Mesenteric fat pad (tissue), 1 donor: Measurements from ENCODE around the gene KIRREL2. TPM values are rescaled to one million over a fixed set of nuclear protein-coding genes. Genes with fewer than 3 reads are reported as not detected.

Source experiments
- DNase-seq: peaks from one replicate; pipeline ENCODE4 v3.0.0-alpha.2; 2020; ENCODE audit warnings: low spot score
- total RNA-seq: library from RNA; stranded (reverse); fragmentation: NEBNext Ultra II Directional; extraction: Animal tissue kit (Norgen Biotek cat#: 25700); gene quantifications from one replicate; pipeline ENCODE4 v1.2.1, GENCODE V29; 2021
- donor health status: DM: yes; HTN: yes; CAD: no.

KIRREL2 gene
- total RNA-seq, 1 donor from 2014 or later = not detected

DNA sequence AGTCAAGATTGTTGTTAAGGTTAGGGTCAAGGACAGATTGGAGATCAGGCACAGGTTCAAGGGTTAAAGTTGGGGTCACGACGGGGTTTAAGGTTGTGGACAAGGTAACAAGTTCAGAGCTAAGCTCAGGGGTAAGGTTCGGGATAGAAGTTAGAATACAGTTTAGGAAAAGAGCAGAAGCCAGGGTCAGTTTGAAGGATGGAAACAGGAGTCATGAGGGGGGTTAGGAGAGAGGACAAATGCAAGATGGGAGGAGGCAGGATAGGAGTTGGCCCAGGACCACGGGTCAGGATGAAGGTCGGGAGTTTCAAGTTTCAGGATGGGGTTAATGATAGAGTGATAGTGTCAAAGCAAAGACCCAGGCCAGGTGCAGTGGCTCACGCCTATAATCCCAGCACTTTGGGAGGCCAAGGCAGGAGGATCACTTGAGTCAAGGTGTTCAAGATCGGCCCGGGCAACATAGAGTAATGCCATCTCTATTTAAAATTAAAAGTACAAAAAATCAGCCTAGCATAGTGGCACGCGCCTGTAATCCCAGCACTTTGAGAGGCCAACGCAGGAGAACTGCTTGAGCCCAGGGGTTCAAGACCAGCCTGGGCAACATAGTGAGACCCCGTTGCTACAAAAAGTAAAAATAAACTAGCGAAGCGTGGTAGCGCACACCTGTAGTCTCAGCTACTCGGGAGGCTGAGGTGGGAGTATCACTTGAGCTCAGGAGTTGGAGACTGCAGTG, 12.1 kb upstream of the KIRREL2 start:
- DNase-seq = no peak

DNA sequence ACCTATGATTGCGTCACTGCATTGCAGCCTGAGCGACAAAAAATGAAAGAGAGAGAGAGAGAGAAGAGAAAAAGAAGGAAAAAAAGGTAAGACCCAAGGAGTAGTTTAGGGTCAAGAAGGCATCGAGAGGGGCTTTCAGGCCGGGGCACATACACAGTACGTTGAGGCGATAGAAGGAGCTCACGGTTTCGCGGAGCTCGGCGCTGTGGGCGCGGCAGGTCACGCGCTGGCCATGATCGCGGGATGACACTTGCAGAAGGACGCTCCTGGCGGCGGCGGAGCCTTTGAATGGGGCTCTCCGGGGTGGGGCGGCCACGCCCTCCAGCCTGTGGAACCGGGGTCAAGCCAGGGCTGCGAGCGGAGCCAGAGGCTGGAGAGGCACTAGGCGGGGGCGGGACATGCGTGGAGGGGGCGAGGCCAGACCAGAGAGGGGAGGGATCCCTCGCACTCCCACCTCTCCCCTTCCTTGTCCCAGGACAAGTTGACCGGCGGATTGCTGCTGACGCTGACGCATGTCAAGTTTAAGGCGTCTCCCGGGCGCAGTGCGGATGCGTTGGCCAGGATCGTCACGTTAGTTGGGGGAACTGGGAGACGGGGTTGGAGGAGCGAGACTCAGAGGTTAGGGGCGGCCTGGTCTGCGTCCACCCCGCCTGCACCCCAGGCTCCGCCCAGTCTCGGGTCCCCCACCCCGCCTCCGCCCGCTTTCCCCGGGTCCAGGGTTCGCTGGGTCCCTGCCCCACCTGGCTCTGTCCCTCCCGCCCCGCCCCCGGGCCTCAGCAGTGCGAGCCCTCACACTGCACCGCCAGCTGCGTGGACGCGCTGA, 11.3 kb upstream of the KIRREL2 start:
- DNase-seq = no peak

DNA sequence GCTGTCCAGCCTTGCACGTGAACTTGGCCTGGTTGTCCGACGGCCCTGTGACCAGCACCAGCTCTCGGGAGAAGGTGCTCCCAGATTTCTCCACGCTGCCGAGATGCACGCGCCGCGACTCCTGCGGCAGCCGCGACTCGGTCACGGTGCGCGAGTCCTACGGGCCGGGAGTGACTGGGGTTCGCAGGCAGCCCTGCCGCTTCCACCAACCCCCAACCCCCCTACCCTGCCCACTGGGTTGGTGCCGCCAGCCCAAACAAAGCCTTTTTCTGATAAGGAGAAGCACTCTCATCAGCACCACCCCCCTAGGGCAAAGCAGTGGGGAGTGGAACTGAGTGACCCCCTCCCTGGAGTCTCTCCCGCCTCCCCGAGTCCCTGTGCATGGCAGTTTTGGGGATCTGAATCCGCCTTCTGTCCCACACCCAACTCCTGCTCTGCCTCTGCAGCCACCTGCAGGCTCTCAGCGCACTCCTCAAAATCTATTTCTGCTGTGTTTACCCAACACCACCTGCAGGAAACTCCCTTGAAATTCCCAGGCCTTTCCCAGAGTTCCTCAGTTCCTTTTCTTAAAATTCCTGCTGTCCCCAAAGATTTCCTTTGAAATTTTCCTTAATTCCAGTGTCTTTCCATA, 10.6 kb upstream of the KIRREL2 start:
- DNase-seq = no peak

DNA sequence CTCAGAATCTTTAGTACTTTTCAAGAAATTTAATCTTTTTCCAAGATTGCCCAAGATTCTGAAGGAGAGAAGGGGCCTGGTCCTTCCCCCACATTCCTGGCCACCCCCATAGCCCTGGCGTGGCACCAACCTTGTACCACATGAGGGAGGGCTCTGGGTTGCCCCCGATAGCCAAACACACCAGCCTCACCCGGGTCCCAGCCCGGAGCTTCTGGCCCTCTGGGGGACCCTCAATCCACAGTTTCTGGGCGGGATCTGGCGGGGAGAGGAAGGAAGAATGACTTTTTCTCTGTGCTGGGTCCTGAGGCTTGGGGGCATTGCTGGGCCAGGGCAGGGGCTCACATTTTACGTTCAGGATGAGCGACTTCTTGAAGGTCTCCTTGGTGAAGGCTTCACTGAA, 8.8 kb upstream of the KIRREL2 start:
- DNase-seq = no peak

DNA sequence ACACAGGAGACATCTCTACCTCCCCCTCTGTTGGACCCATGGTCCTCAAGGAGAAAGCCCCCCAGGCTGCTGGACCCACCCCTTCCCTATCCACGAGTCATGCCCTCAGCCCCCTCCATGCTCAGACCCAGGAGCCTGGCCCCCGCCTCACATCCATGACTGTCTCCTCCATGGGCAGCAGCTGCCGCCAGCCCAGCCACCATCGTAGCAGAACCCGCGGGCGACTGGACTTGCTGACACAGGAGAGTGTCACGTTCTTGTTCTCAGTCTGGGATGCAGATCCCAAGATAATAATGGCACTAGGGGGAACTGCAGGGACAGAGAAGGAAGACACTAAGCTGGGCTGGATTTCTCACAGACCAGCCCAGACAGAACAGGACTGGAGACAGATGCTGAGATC, 8.2 kb upstream of the KIRREL2 start:
- no peak for DNase-seq

DNA sequence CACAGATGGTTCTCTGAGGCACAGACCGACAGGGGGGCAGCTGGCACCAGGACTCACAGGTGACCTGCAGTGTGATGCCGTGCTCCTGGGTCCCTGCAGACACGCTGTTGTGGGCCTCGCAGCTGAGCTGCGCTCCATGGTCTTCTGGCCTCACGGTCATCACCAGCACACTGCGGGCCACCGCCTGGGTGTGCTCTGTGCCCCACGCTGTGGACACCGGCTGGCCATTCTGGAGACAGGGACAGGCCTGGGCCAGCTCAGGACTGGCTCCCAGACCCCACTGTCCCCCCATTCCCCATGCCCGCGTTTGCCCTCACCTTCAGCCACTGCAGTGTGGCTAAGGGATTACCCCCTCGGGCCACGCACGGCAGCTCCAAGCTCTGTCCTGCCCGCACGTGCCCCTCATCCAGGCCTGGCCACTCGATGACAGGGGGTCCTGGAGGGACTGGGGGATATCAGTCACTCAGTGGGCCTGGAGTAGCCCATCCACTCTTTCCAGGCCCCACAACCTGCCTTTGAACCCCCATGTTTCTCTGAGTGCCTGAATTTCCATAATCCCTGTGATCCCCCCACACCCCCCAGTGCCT, 7.7 kb upstream of the KIRREL2 start:
- no peak for DNase-seq

DNA sequence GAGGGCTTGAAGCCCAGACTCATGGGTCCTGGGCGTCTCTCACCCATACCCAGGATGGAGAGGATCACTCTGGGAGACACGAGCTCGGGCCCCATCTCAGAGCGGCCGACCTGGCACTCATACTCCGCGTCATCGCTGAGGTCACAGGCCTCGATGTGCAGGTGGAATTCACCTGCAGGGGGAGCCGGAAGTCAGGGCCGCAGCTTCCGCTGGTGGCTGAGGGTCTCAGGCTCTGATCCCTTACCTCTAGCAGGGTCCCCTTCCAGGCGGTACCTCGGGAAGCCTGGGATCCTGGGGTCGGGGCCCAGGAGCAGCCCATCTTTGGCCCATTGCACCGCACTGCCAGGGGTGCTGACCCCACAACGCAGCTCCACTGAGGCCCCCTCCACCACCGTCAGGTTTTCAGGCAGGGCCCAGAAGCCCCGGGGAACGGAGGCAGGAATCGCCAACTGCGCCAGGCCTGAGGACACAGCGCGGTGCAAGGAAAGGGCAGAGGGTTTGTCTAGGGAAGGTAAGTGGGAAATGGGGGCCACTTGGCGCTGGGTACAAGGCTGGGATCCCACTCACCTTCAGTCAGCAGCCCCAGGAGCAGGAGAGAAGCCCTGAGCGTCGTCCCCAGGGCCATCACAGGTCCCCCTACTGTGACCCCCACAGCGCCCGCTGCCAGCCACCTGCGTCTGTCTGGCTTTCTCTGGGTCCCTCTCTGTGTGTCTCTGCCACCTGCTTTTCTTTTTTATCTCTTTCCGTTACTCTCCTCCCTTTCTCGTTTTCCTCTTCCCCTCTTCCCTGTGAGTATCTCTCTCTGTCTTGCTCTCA, 5.3 kb upstream of the KIRREL2 start:
- DNase-seq = no peak

DNA sequence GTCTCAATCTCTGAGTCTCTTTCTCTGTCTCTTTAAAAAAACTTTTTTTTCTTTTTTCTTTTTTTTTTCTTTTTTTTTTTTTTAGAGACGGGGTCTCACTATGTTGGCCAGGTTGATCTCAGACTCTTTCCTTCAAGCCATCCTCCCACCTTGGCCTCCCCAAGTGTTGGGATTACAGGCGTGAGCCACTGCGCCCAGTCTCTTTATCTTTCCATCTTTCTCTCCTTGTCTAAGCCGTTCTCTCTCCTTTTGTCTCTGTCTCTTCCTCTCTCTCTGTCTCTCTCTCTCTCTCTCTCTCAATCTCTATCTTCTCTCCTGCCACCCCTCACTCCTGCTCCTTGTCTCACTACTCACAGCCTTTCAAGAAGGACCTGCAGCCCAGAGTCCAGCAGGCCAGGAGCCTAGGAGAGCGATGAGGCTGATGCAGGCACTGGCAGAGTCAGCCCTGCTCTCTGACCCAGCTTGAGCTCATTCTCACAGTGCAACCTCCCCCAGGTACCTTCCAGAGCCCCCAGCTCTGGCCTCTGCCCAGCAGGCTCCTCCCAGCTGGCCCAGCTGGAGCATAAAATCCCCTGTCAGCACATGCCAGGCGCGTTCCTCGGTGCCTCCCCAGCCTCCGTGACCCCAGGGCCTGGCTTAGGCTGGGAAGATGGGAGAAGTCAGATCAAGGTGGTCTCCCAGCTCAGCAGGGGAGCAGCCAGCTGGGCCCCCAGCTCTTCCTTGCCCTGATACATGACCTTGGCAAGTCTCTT, 4.5 kb upstream of the KIRREL2 start, which contains the start of gene NPHS1:
Gene NPHS1 (minus strand): TSS at position 476 of the 752 bp plus-strand sequence. CDS start 667 bp downstream, outside the sequence.
- no peak for DNase-seq

DNA sequence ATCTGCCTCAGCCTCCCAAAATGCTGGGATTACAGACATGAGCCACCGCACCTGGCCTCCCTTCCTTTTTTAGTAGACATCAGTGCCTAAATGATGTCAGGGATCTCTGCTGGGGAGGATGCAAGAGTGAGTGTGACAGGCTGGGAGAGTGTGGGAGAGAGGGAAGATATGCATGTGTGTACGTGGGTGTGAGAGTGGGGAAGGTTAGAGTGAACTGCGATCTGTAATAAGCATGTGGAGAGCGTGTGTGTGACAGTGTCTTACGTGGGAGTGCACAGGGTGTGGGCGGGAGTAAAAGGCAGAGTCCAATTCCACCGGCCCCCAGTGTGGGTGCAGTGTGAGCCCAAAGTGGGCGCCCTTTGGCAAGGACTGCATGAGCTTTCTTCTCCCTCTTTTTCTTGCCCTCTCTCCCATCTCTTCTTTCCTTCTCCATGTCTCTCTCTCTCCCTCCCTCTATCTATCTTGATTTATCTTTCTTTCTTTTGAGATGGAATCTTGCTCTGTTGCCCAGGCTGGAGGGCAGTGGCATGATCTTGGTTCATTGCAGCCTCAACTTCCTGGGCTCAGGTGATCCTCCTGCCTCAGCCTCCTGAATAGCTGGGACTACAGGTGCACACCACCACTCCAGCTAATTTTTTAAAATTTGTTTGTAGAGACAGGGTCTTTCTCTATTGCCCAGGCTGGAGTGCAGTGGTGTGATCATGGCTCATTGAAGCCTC, 3.5 kb upstream of the KIRREL2 start:
- no peak for DNase-seq

DNA sequence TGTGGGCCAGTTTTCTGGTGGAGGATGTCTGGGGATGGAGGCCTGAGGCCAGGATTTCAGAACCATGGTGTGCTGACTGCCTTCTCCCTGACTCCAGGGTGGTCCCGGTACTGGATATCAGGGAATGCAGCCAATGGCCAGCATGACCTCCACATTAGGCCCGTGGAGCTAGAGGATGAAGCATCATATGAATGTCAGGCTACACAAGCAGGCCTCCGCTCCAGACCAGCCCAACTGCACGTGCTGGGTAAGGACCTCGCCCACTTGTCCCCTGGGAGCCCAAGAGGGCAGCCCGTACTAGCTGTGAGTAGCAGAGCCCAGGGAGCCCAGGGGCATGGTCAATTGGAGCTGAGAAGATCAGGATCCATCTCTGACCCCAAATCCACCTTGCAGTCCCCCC, 1.6 kb downstream of the KIRREL2 start:
- no peak for DNase-seq

DNA sequence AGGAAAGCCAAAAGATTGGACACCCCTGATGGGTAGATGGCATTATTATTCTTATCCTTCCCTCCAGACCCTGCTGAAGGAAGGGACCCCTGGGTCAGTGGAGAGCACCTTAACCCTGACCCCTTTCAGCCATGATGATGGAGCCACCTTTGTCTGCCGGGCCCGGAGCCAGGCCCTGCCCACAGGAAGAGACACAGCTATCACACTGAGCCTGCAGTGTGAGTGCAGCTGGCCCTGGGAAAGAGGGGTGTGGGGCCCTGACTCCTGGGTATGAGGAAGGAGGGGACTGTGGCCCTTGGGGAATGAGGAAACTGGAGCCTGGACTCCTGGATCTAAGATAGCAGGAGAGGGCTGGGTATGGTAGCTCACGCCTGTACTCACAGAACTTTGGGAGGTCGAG, 2.7 kb downstream of the KIRREL2 start:
- DNase-seq = no peak

DNA sequence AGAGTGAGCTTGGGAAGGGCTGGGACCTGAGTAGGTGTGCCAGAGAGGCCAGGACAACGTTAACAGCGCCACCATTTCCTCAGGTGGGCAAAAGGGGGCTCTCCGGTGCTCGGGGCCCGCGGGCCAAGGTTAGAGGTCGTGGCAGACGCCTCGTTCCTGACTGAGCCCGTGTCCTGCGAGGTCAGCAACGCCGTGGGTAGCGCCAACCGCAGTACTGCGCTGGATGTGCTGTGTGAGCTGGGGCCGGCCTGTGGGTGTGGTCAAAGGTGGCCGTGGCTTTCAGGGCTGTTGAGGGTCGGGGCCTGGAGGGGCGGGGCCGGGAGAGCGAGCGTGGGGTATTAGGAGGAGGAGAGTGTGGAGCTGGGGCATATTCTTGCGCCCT, 3.7 kb downstream of the KIRREL2 start:
- DNase-seq = no peak

DNA sequence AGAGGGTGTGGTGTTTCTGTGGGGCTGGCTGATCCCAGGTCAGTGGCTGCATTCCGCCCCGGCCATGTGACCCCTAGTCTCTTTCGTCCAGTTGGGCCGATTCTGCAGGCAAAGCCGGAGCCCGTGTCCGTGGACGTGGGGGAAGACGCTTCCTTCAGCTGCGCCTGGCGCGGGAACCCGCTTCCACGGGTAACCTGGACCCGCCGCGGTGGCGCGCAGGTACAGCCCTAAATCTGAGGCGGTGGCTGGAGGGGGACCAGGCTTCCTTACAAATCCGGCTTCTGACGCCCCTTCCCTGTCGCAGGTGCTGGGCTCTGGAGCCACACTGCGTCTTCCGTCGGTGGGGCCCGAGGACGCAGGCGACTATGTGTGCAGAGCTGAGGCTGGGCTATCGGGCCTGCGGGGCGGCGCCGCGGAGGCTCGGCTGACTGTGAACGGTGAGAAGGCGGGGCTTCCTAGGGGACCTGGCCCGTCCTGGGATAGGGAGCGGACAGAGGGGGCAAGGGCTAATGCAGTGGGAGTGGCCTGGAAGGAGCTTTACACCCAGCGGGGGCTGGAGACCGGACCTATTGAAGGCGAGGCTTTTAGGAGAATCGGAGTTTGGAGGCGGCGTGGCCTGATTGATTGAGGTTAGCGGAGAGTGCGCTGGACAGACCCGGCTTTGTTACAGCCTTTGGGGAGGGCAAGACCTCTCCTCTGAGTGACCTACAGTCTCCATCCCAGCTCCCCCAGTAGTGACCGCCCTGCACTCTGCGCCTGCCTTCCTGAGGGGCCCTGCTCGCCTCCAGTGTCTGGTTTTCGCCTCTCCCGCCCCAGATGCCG, 4.3 kb downstream of the KIRREL2 start:
- DNase-seq = no peak

DNA sequence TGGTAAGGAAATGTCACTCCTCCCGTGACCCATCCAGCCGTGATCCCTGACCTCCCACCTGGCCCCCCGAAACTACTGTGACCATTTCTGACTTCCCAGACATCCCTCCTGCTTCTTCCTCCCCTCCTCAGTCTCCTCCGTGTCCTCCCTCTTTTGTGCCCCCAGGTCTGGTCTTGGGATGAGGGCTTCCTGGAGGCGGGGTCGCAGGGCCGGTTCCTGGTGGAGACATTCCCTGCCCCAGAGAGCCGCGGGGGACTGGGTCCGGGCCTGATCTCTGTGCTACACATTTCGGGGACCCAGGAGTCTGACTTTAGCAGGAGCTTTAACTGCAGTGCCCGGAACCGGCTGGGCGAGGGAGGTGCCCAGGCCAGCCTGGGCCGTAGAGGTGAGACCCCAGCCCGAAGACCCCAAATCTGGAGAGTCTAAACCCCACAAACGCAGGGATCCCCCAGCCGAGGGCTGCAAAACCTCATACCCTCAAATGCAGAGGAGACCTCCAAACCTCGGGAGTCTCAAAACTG, 5.0 kb downstream of the KIRREL2 start:
- no peak for DNase-seq

DNA sequence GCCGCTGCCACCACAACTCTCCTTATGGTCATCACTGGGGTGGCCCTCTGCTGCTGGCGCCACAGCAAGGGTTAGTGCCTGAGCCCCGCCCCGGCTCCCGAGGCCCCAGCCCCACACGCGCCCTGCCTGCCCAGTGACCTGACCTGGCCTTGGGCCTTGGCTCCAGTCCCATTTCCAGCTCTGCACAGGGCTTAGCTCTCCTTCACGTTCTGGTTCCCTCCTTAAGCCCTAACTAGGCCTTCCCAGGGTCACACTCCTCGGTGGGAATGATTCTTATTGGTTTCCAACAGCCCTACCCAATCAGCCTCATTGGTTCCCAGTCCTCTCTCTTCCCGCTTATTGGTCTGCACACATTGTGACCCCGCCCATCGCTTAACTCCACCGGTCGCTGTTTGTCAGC, 5.8 kb downstream of the KIRREL2 start:
- no peak for DNase-seq

DNA sequence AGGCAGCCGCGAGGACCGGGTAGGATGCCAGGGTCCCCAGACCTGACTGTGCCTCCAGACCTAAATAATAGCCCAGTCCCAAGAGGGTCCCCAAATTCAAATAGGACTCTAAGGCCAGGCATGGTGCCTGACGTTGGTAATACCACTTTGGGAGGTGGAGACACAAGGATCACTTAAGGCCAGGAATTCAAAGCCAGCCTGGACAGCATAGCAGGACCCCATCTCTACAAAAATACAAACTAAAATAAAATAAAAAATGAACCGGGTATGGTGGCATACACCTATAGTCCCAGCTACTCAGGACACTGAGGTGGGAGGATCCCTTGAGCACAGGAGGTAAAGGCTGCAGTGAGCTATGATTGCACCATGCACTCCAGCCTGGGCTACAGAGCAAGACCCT, 6.3 kb downstream of the KIRREL2 start:
- no peak for DNase-seq

DNA sequence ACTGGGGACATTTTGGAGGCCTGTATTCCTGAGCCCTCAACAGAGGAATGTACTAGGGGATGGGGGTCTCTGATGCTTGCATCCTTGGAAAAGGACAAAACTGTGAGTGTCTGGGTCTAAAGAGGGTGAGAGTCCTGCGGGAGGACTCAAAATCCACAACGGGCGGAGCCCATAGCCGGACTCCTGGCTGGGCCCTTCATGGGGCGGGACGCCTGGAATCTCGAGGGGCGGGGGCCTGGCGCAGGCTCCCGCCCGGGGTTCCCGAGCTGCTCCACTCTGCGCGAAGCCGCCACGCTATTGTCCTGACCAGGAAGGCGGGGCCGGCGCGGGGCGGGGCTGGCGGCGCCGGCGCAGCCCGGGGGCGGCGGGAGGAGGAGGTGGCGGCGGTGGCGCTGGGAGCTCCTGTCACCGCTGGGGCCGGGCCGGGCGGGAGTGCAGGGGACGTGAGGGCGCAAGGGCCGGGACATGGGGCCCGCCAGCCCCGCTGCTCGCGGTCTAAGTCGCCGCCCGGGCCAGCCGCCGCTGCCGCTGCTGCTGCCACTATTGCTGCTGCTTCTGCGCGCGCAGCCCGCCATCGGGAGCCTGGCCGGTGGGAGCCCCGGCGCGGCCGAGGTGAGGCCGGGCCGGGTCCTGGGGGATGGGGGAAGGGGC, 11.6 kb downstream of the KIRREL2 start, which contains the start of gene APLP1:
Gene APLP1 (plus strand): TSS at position 403 of the 651 bp plus-strand sequence. CDS start 63 bp downstream, at position 466.
- no peak for DNase-seq
